NB4 (cell line): ENCODE results near the gene NAA60.

Experiments used
- CTCF ChIP-seq: IDR thresholded peaks from one replicate; pipeline ENCODE4 v1.5.1; 2012; ENCODE audit warnings: low read depth, low read length
- MAX ChIP-seq: IDR thresholded peaks from 2 replicates; pipeline ENCODE4 v1.6.1; 2011; ENCODE audit warnings: low read depth, low read length
- POLR2A ChIP-seq: IDR thresholded peaks from 2 replicates; pipeline ENCODE4 v1.6.1; 2011; ENCODE audit warnings: mild to moderate bottlenecking; ENCODE audit not compliant: insufficient read length; ENCODE audit errors: extremely low read depth

- TF ChIP-seq CTCF (no peak), POLR2A (no peak), MAX (no peak)
Measured at GRCh38 chr16:3530371-3530914, 87.0 kb downstream of the NAA60 start.
